Hepatocyte (in vitro differentiated cells): Measurements from ENCODE around the gene RPLP1.

Source experiments
- EZH2 ChIP-seq: fragments of 200-600 bp; sonication (generic); IDR thresholded peaks from 2 replicates; pipeline ENCODE4 v1.6.1; 2016; ENCODE audit warnings: antibody characterized with exemption, mild to moderate bottlenecking, borderline replicate concordance
- TF ChIP-seq, protein P1 (sequence below): fragments of 200-600 bp; sonication (generic); IDR thresholded peaks from 2 replicates; pipeline ENCODE4 v1.5.1; 2016; ENCODE audit warnings: antibody characterized with exemption, mild to moderate bottlenecking; ENCODE audit not compliant: poor library complexity

DNA sequence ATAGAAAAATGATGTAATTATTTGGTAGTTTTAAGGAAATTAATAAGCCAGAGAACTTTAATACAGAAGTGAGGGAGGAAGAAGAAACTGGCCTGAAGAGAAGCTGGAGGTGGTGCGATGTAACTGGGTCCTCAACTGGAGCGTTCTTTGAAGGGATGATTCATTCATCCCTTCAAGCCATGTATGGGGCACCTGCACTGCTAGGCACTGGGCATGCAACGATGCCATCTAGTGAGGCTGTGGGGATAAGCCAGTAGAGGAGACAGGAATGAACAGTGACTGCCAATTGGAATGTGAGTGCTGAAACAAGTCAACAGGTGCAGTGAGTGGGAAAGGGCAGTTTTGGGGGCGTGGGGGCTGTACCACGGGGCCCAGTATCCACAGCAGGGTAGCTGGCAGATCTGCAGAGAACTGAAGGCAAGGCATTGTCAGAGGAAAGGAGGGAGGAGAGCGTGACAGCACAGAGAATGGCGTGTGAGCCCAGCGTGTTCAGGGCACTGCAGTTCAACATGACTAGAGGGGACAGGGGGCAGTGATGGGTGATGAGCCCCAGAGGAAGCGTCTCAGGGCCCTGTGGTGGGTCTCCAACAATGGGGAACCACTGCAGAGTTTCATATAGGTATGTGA is 42.3 kb upstream of the RPLP1 start:
- TF ChIP-seq EZH2, result no peak
- TF ChIP-seq, protein P1, sequence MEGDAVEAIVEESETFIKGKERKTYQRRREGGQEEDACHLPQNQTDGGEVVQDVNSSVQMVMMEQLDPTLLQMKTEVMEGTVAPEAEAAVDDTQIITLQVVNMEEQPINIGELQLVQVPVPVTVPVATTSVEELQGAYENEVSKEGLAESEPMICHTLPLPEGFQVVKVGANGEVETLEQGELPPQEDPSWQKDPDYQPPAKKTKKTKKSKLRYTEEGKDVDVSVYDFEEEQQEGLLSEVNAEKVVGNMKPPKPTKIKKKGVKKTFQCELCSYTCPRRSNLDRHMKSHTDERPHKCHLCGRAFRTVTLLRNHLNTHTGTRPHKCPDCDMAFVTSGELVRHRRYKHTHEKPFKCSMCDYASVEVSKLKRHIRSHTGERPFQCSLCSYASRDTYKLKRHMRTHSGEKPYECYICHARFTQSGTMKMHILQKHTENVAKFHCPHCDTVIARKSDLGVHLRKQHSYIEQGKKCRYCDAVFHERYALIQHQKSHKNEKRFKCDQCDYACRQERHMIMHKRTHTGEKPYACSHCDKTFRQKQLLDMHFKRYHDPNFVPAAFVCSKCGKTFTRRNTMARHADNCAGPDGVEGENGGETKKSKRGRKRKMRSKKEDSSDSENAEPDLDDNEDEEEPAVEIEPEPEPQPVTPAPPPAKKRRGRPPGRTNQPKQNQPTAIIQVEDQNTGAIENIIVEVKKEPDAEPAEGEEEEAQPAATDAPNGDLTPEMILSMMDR, result peak; percentile 29
